GM21723 (cell line): ENCODE results near the gene BTBD9.

ENCODE experiments used
- ATAC-seq: cut with Tn5 transposase; IDR thresholded peaks from one replicate; pipeline ENCODE4 v1.9.1; 2021; ENCODE audit warnings: mild to moderate bottlenecking, moderate library complexity; ENCODE audit not compliant: unreplicated experiment

BTBD9 gene

GRCh38 chr6:38156818-38157565 lies 482.7 kb downstream of the BTBD9 start:
- ATAC-seq = no peak

GRCh38 chr6:38155621-38156204 lies 484.0 kb downstream of the BTBD9 start:
- ATAC-seq = no peak

GRCh38 chr6:38155144-38155543 lies 484.6 kb downstream of the BTBD9 start:
- ATAC-seq = no peak

GRCh38 chr6:38154731-38155130 lies 485.0 kb downstream of the BTBD9 start:
- no peak for ATAC-seq

GRCh38 chr6:38153798-38154345 lies 485.9 kb downstream of the BTBD9 start:
- no peak for ATAC-seq

- no peak for ATAC-seq
These were observed 486.5 kb downstream of the BTBD9 start for GRCh38 chr6:38153076-38153797.

- no peak for ATAC-seq
These were observed 487.1 kb downstream of the BTBD9 start for GRCh38 chr6:38152620-38153019.

- ATAC-seq = no peak
These were observed 487.9 kb downstream of the BTBD9 start for GRCh38 chr6:38151580-38152500.

- no peak for ATAC-seq
These were observed 488.9 kb downstream of the BTBD9 start for GRCh38 chr6:38150681-38151296.

- ATAC-seq = no peak
These were observed 489.7 kb downstream of the BTBD9 start for GRCh38 chr6:38150021-38150420.

- no peak for ATAC-seq
These were observed 490.2 kb downstream of the BTBD9 start for GRCh38 chr6:38149531-38149930.

GRCh38 chr6:38148606-38149005 lies 491.1 kb downstream of the BTBD9 start:
- ATAC-seq = no peak

GRCh38 chr6:38146734-38147027 lies 493.0 kb downstream of the BTBD9 start:
- ATAC-seq = no peak

- ATAC-seq = no peak
These were observed 493.6 kb downstream of the BTBD9 start for GRCh38 chr6:38146021-38146733.

GRCh38 chr6:38144365-38144945 lies 495.3 kb downstream of the BTBD9 start:
- ATAC-seq = no peak

- no peak for ATAC-seq
These were observed 496.3 kb downstream of the BTBD9 start for GRCh38 chr6:38143191-38144150.

GRCh38 chr6:38142178-38142902 lies 497.4 kb downstream of the BTBD9 start:
- no peak for ATAC-seq

- no peak for ATAC-seq
These were observed 498.0 kb downstream of the BTBD9 start for GRCh38 chr6:38141716-38142115.
